Loucy (cell line): ENCODE data around the gene ABHD15.
"Not testable (repeated sequence)": the region's sequence is repeated elsewhere in the genome, so short reads cannot be mapped to it uniquely, and the experiment has no call there.

ENCODE experiments used
- CTCF ChIP-seq: fragments of 200-600 bp; sonication (generic); conservative IDR thresholded peaks from 2 replicates; pipeline ENCODE4 v1.5.1; 2014; ENCODE audit warnings: mild to moderate bottlenecking, antibody characterized with exemption, low read length
- EZH2phosphoT487 ChIP-seq: fragments of 200-600 bp; IDR thresholded peaks from 2 replicates; pipeline ENCODE4 v1.6.1; 2018; ENCODE audit warnings: antibody characterized with exemption, mild to moderate bottlenecking, moderate library complexity, borderline replicate concordance

GRCh38 chr17:29558139-29558538, 8.7 kb downstream of the ABHD15 start:
- not testable (repeated sequence) for TF ChIP-seq CTCF, EZH2phosphoT487
